ENCODE results near the gene NELFB.

The NELFB gene

GRCh38 chr9:137218754-137219271 lies 36.3 kb upstream of the NELFB start:
- peak overlapping the region; percentile 65 for H4K8ac ChIP-seq (ENCODE audit: low read depth, low read length)
- H3K4me3 ChIP-seq (ENCODE audit: low read length in 2 of 2): no peak overlapping the region
- H2BK15ac ChIP-seq (ENCODE audit: low read length): no peak overlapping the region
- H2BK12ac ChIP-seq (ENCODE audit: low read length): no peak overlapping the region
- H3K36me3 ChIP-seq (replicated peaks in 1 of 2; ENCODE audit: control insufficient read depth in 2 of 2, insufficient read depth in 2 of 2, low read length in 2 of 2): peaks cover 9 to 26% of the 10 kb centered on the region in 2 donors
- no peak overlapping the region for H2AFZ ChIP-seq (ENCODE audit: low read length)
- peak overlapping the region; percentile 11 for H3K18ac ChIP-seq (ENCODE audit: low read length)
- H3K23ac ChIP-seq (ENCODE audit: low read depth, low read length, poor library complexity): peak overlapping the region; percentile 80
- peaks cover 15% of the 10 kb centered on the region for H3K79me1 ChIP-seq (ENCODE audit: low read depth, low read length)
- H2BK5ac ChIP-seq (ENCODE audit: low read length): no peak overlapping the region
- H3K27ac ChIP-seq (replicated peaks; ENCODE audit: low read length): no peak overlapping the region
- H3K4me1 ChIP-seq (ENCODE audit: control insufficient read depth in 2 of 2, insufficient read depth in 1 of 2, low read depth in 1 of 2, low read length in 2 of 2): peaks cover 9 to 15% of the 10 kb centered on the region in 2 donors
- peaks cover 0 to 10% (median 3%) of the 10 kb centered on the region in 3 experiments for H3K27me3 ChIP-seq (ENCODE audit: control insufficient read depth in 3 of 3, insufficient read depth in 3 of 3, low read depth in 1 of 3, low read length in 3 of 3)
- H4K91ac ChIP-seq (ENCODE audit: low read depth, low read length, poor library complexity): no peak overlapping the region
- H3K4me2 ChIP-seq (ENCODE audit: insufficient read depth, low read length, poor library complexity, severe bottlenecking): no peak overlapping the region
- no peak overlapping the region for H3K14ac ChIP-seq (ENCODE audit: low read length)
- no peaks in the 10 kb centered on the region for H3K9me3 ChIP-seq (replicated peaks in 1 of 2; ENCODE audit: control insufficient read depth in 2 of 2, insufficient read depth in 1 of 2, low read depth in 1 of 2, low read length in 2 of 2)
- H2BK120ac ChIP-seq (ENCODE audit: low read depth, low read length): no peak overlapping the region
- H3K4ac ChIP-seq (ENCODE audit: low read length): no peak overlapping the region
- peak overlapping the region; percentile 60 for H3K9ac ChIP-seq (ENCODE audit: low read depth, low read length, poor library complexity)
- WGBS, 2 donors (ENCODE audit: extremely low coverage in 2 of 2, insufficient read length in 2 of 2, insufficient replicate concordance in 1 of 2): no CpG with 5 or more reads among the region's 12 CpGs
- DNase-seq (ENCODE audit: low spot score): no peak
- no peak overlapping the region for H2AK5ac ChIP-seq (ENCODE audit: low read depth, low read length)

- no peak overlapping the region for H2BK12ac ChIP-seq (ENCODE audit: low read length)
- no peak overlapping the region for H3K18ac ChIP-seq (ENCODE audit: low read length)
- no peak overlapping the region for H2AK5ac ChIP-seq (ENCODE audit: low read depth, low read length)
- H3K79me1 ChIP-seq (ENCODE audit: low read depth, low read length): peaks cover 13% of the 10 kb centered on the region
- peaks cover 11 to 15% of the 10 kb centered on the region in 2 donors for H3K4me1 ChIP-seq (ENCODE audit: control insufficient read depth in 2 of 2, insufficient read depth in 1 of 2, low read depth in 1 of 2, low read length in 2 of 2)
- no peak overlapping the region for H2BK5ac ChIP-seq (ENCODE audit: low read length)
- no peak overlapping the region for H4K8ac ChIP-seq (ENCODE audit: low read depth, low read length)
- H3K9ac ChIP-seq (ENCODE audit: low read depth, low read length, poor library complexity): peak overlapping the region; percentile 60
- H3K36me3 ChIP-seq (replicated peaks in 1 of 2; ENCODE audit: control insufficient read depth in 2 of 2, insufficient read depth in 2 of 2, low read length in 2 of 2): peaks cover 5 to 16% of the 10 kb centered on the region in 2 donors
- no CpG with 5 or more reads among the region's 10 CpGs for WGBS, 2 donors (ENCODE audit: extremely low coverage in 2 of 2, insufficient read length in 2 of 2, insufficient replicate concordance in 1 of 2)
- H2BK15ac ChIP-seq (ENCODE audit: low read length): no peak overlapping the region
- H3K4ac ChIP-seq (ENCODE audit: low read length): no peak overlapping the region
- DNase-seq (ENCODE audit: low spot score): no peak
- H2BK120ac ChIP-seq (ENCODE audit: low read depth, low read length): no peak overlapping the region
- H3K23ac ChIP-seq (ENCODE audit: low read depth, low read length, poor library complexity): peak overlapping the region; percentile 89
- no peak overlapping the region for H3K14ac ChIP-seq (ENCODE audit: low read length)
- H3K4me2 ChIP-seq (ENCODE audit: insufficient read depth, low read length, poor library complexity, severe bottlenecking): no peak overlapping the region
- no peaks in the 10 kb centered on the region for H3K9me3 ChIP-seq (replicated peaks in 1 of 2; ENCODE audit: control insufficient read depth in 2 of 2, insufficient read depth in 1 of 2, low read depth in 1 of 2, low read length in 2 of 2)
- no peak overlapping the region for H4K91ac ChIP-seq (ENCODE audit: low read depth, low read length, poor library complexity)
- no peak overlapping the region for H3K27ac ChIP-seq (replicated peaks; ENCODE audit: low read length)
- H3K4me3 ChIP-seq (ENCODE audit: low read length in 2 of 2): no peak overlapping the region
- peaks cover 0 to 10% (median 3%) of the 10 kb centered on the region in 3 experiments for H3K27me3 ChIP-seq (ENCODE audit: control insufficient read depth in 3 of 3, insufficient read depth in 3 of 3, low read depth in 1 of 3, low read length in 3 of 3)
- H2AFZ ChIP-seq (ENCODE audit: low read length): no peak overlapping the region
These were observed 35.3 kb upstream of the NELFB start for GRCh38 chr9:137219757-137220316.

GRCh38 chr9:137220317-137221094 lies 34.6 kb upstream of the NELFB start:
- H2BK5ac ChIP-seq (ENCODE audit: low read length): no peak overlapping the region
- H3K4me3 ChIP-seq (ENCODE audit: low read length in 2 of 2): no peak overlapping the region
- peaks cover 13% of the 10 kb centered on the region for H3K79me1 ChIP-seq (ENCODE audit: low read depth, low read length)
- H3K27me3 ChIP-seq (ENCODE audit: control insufficient read depth in 3 of 3, insufficient read depth in 3 of 3, low read depth in 1 of 3, low read length in 3 of 3): peaks cover 0 to 10% (median 3%) of the 10 kb centered on the region in 3 experiments
- H3K9me3 ChIP-seq (replicated peaks in 1 of 2; ENCODE audit: control insufficient read depth in 2 of 2, insufficient read depth in 1 of 2, low read depth in 1 of 2, low read length in 2 of 2): no peaks in the 10 kb centered on the region
- H3K18ac ChIP-seq (ENCODE audit: low read length): peak overlapping the region; percentile 48
- peaks cover 11 to 15% of the 10 kb centered on the region in 2 donors for H3K4me1 ChIP-seq (ENCODE audit: control insufficient read depth in 2 of 2, insufficient read depth in 1 of 2, low read depth in 1 of 2, low read length in 2 of 2)
- no peak overlapping the region for H2AFZ ChIP-seq (ENCODE audit: low read length)
- H3K23ac ChIP-seq (ENCODE audit: low read depth, low read length, poor library complexity): peak overlapping the region; percentile 89
- H2AK5ac ChIP-seq (ENCODE audit: low read depth, low read length): peak overlapping the region; percentile 75
- H3K36me3 ChIP-seq (replicated peaks in 1 of 2; ENCODE audit: control insufficient read depth in 2 of 2, insufficient read depth in 2 of 2, low read length in 2 of 2): peaks cover 2 to 9% of the 10 kb centered on the region in 2 donors
- H3K4ac ChIP-seq (ENCODE audit: low read length): no peak overlapping the region
- H2BK120ac ChIP-seq (ENCODE audit: low read depth, low read length): no peak overlapping the region
- H3K14ac ChIP-seq (ENCODE audit: low read length): no peak overlapping the region
- peak overlapping the region; percentile 85 for H2BK15ac ChIP-seq (ENCODE audit: low read length)
- H3K9ac ChIP-seq (ENCODE audit: low read depth, low read length, poor library complexity): no peak overlapping the region
- no CpG with 5 or more reads among the region's 52 CpGs for WGBS, 2 donors (ENCODE audit: extremely low coverage in 2 of 2, insufficient read length in 2 of 2, insufficient replicate concordance in 1 of 2)
- H4K8ac ChIP-seq (ENCODE audit: low read depth, low read length): no peak overlapping the region
- no peak for DNase-seq (ENCODE audit: low spot score)
- no peak overlapping the region for H3K4me2 ChIP-seq (ENCODE audit: insufficient read depth, low read length, poor library complexity, severe bottlenecking)
- no peak overlapping the region for H3K27ac ChIP-seq (replicated peaks; ENCODE audit: low read length)
- H2BK12ac ChIP-seq (ENCODE audit: low read length): no peak overlapping the region
- H4K91ac ChIP-seq (ENCODE audit: low read depth, low read length, poor library complexity): no peak overlapping the region

DNA sequence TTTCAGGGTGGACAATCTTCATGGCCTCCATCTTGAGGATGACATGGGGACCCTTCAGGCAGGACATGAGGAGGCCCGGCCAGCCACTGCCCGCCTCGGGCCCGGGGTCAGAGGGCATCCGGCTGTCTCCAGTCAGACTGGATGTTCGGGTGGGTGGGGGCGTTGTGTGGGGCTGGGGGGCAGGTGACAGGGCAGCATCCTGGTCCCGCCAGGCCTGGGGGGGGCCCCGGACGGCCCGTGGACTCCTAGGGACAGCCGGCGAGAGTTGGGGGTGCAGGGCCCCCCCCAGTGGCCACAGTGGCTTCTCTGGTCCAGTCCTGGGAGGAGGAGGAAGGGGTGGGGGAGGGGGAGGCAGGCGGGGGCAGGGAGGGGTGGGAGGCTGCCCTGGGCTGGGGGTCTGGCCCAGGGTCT lies 34.0 kb upstream of the NELFB start:
- H3K4ac ChIP-seq (ENCODE audit: low read length): no peak overlapping the region
- WGBS, 2 donors (ENCODE audit: extremely low coverage in 2 of 2, insufficient read length in 2 of 2, insufficient replicate concordance in 1 of 2): no CpG with 5 or more reads among the region's 14 CpGs
- H3K18ac ChIP-seq (ENCODE audit: low read length): no peak overlapping the region
- no peak overlapping the region for H3K23ac ChIP-seq (ENCODE audit: low read depth, low read length, poor library complexity)
- H3K27me3 ChIP-seq (ENCODE audit: control insufficient read depth in 3 of 3, insufficient read depth in 3 of 3, low read depth in 1 of 3, low read length in 3 of 3): peaks cover 0 to 10% (median 3%) of the 10 kb centered on the region in 3 experiments
- no peak overlapping the region for H2BK12ac ChIP-seq (ENCODE audit: low read length)
- H2AK5ac ChIP-seq (ENCODE audit: low read depth, low read length): peak overlapping the region; percentile 56
- H2AFZ ChIP-seq (ENCODE audit: low read length): no peak overlapping the region
- peaks cover 11 to 18% of the 10 kb centered on the region in 2 donors for H3K4me1 ChIP-seq (ENCODE audit: control insufficient read depth in 2 of 2, insufficient read depth in 1 of 2, low read depth in 1 of 2, low read length in 2 of 2)
- H3K36me3 ChIP-seq (replicated peaks in 1 of 2; ENCODE audit: control insufficient read depth in 2 of 2, insufficient read depth in 2 of 2, low read length in 2 of 2): peaks cover under 1 to 3% of the 10 kb centered on the region in 2 donors
- H3K9ac ChIP-seq (ENCODE audit: low read depth, low read length, poor library complexity): no peak overlapping the region
- H3K27ac ChIP-seq (replicated peaks; ENCODE audit: low read length): no peak overlapping the region
- H3K9me3 ChIP-seq (replicated peaks in 1 of 2; ENCODE audit: control insufficient read depth in 2 of 2, insufficient read depth in 1 of 2, low read depth in 1 of 2, low read length in 2 of 2): no peaks in the 10 kb centered on the region
- no peak overlapping the region for H3K14ac ChIP-seq (ENCODE audit: low read length)
- H4K91ac ChIP-seq (ENCODE audit: low read depth, low read length, poor library complexity): no peak overlapping the region
- peak overlapping the region; percentile 49 for H2BK15ac ChIP-seq (ENCODE audit: low read length)
- H2BK5ac ChIP-seq (ENCODE audit: low read length): no peak overlapping the region
- H3K79me1 ChIP-seq (ENCODE audit: low read depth, low read length): peaks cover 13% of the 10 kb centered on the region
- H2BK120ac ChIP-seq (ENCODE audit: low read depth, low read length): no peak overlapping the region
- DNase-seq (ENCODE audit: low spot score): no peak
- H3K4me3 ChIP-seq (ENCODE audit: low read length in 2 of 2): no peak overlapping the region
- no peak overlapping the region for H4K8ac ChIP-seq (ENCODE audit: low read depth, low read length)
- peak overlapping the region; percentile 89 for H3K4me2 ChIP-seq (ENCODE audit: insufficient read depth, low read length, poor library complexity, severe bottlenecking)

Data from neuronal stem cell (in vitro differentiated cells).